22Rv1 (cell line): ENCODE measurements around the gene PTGES2.

Source experiments
- H3K27ac ChIP-seq: fragments of 450-650 bp; 2 replicates; pipeline ENCODE4 v1.5.1; 2017
- ZFX ChIP-seq: fragments of 450-650 bp; IDR thresholded peaks from 2 replicates; pipeline ENCODE4 v1.6.1; 2017; ENCODE audit warnings: antibody characterized with exemption, borderline replicate concordance
- TF ChIP-seq, protein P1 (sequence below): fragments of 450-650 bp; IDR thresholded peaks from 2 replicates; pipeline ENCODE4 v1.5.1; 2017; ENCODE audit warnings: mild to moderate bottlenecking

The PTGES2 gene

DNA sequence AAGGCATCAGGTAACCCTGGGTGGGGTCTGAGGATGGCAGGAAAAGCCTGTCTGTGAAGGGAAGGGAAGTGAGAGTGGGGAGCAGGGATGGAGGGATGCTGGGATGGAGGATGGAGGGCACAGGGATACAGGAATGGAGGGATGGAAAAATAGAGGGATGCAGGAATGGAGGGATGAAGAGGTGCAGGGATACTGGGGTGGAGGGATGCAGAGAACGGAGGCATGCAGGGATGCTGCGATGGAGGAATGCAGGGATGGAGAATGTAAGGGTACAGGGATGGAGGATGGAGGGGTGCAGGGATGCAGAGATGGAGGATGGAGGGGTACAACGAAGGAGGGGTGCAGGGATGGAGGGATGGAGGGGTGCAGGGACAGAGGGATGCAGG, 9.1 kb downstream of the PTGES2 start:
- H3K27ac ChIP-seq, result peak overlapping the region; percentile 50
- no peak for TF ChIP-seq ZFX
- TF ChIP-seq, protein P1, sequence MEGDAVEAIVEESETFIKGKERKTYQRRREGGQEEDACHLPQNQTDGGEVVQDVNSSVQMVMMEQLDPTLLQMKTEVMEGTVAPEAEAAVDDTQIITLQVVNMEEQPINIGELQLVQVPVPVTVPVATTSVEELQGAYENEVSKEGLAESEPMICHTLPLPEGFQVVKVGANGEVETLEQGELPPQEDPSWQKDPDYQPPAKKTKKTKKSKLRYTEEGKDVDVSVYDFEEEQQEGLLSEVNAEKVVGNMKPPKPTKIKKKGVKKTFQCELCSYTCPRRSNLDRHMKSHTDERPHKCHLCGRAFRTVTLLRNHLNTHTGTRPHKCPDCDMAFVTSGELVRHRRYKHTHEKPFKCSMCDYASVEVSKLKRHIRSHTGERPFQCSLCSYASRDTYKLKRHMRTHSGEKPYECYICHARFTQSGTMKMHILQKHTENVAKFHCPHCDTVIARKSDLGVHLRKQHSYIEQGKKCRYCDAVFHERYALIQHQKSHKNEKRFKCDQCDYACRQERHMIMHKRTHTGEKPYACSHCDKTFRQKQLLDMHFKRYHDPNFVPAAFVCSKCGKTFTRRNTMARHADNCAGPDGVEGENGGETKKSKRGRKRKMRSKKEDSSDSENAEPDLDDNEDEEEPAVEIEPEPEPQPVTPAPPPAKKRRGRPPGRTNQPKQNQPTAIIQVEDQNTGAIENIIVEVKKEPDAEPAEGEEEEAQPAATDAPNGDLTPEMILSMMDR, result no peak

DNA sequence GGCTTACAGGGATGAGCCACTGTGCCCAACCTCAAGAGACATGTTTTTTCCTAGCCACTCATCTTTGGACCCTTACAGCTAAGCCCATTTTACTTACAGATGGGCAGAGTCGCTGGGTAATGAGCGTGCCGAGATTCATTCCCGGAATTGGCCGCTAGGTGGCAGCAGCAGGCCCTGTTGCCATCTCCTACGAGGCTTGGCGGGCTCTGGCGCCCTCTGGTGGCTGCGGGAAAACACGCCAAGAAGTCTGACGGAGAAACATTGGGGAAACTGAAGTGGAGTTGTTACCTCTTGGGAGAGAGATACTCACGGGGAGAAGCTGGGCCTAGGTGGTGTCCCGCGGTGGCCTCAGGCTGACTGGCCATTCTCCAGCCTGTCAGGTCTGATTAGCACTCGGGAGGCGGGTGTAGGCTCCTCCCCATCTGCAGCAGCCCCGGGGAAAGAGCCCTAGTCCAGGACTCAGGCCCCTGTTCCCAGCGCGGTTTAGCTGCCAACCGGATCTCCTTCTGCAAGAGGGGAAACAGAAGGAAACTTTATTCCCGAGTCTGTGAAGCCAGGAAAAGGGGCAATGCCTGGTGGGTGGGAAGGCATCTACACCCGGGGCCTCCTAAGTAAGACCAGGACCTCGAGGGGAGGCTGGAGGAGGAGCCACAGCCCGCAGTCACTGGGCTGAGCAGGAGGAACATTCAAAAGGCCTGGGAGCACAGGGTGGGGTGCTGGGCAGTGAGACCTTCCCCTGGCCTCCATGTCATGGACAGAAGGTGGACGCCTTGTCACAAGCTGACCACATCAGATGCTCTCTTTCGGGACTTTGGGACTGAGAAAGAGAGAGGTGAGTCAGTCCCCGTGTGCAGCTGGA, 9.7 kb downstream of the PTGES2 start:
- peak overlapping the region; percentile 50 for H3K27ac ChIP-seq
- TF ChIP-seq, protein P1, result peak; percentile 100
- TF ChIP-seq ZFX, result no peak

GRCh38 chr9:128116104-128117083, 11.1 kb downstream of the PTGES2 start:
- no peak overlapping the region for H3K27ac ChIP-seq
- TF ChIP-seq, protein P1, result no peak
- TF ChIP-seq ZFX, result no peak

GRCh38 chr9:128115187-128116103, 12.1 kb downstream of the PTGES2 start:
- no peak overlapping the region for H3K27ac ChIP-seq
- TF ChIP-seq ZFX, result no peak
- TF ChIP-seq, protein P1, result no peak

DNA sequence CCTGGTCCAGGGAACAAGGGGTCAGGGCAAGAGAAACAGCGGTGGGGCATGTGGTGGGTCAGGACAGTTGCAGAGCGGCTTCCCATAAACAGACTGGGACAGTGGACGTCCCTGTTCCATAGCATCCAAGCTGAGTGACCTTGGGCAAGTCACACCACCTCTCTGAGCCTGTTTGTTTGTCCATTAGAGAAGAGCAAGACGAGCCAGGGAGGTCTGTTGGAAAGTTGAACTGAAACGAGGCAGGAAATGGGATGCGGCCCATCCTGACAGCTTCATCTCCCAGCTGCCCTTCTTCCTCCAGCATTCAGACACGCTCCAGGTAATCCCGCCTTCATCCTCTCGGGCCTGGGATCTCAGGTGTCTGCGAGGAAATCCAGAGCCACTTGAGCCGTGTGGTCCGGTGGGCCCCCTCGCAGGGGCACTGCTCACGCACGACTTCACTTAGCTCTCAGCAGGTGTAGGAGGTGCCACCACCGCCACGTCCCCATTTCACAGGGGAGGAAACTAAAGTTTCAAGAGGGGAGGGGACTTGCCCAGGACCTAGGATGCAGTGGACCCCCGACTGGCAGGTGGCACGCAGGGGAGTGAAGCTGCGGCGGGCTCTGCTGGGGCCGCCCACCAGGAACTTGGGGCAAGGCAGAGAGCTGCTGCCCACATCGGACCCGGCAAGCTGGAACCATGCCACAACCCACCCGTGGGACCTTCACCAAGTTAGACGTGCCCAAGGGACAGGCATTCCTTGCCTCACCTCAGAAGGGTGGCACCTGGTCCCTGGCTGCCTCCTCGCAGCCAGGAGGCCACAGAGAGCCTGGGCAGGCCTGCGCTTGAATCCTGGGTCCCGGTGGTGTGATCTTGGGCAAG, 13.0 kb downstream of the PTGES2 start:
- no peak overlapping the region for H3K27ac ChIP-seq

More for the DNA sequence above, 13.0 kb downstream of the PTGES2 start:
- no peak for TF ChIP-seq ZFX
- TF ChIP-seq, protein P1, result no peak
